NOMO-1 (cell line): ENCODE data around the gene OR10G3.
"Not testable (repeated sequence)": the region's sequence is repeated elsewhere in the genome, so short reads cannot be mapped to it uniquely, and the experiment has no call there.

ENCODE experiments used
- DNase-seq, 2 experiments: peaks; one replicate each; lab custom pipeline; 2025; ENCODE audit not compliant: unreplicated experiment in 2 of 2; lab: John Stamatoyannopoulos, UW

The OR10G3 gene

DNA sequence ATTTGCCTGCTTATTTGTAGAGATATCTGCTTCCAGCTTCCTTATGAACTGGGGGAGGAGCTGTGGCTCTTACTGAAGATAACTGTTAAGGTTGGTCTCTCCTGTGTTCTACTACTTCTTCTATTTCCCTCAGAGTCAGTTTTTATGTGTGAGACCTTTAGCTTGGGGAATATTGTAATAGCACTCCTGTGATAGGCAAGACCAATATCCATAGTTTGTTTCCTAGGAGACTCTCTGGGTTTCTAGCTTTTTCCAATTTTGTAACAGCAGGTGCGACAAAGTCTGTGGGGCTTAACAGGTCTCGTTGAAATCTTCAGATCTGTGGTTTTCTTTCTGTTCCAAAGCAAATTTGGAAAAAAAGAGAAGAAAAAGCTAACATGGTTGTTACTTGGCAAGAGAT is at the start of gene OR10G3:
Gene OR10G3 (minus strand): TSS at position 101 of the 400 bp plus-strand sequence. CDS start 9,332 bp downstream, outside the sequence.
- DNase-seq, result no peak

- DNase-seq, result no peak
Measured at GRCh38 chr14:21626491-21627230, 46.8 kb upstream of the OR10G3 start.

DNA sequence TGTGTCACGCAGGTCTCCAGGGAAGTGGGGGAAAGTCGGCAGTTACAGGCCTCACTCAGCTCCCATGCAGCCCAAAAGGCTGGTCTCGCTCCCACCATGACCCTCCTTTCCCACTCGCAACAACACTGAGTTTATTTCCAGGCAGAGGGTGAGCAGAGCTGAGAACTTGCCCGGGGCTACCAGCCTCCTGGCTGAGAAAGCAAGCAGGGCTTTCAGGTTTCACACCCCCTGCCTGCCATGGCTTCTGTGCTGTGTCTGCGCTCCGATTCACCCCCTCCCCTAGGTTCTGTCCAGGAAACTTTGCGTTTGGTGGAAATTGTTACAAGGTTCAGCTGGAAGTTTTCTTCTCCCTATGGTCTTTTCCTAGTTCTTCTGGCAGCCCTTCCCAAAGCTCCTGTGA is 37.7 kb upstream of the OR10G3 start:
- no peak for DNase-seq

- no peak for DNase-seq
Measured at GRCh38 chr14:21614240-21614639, 34.4 kb upstream of the OR10G3 start.

DNA sequence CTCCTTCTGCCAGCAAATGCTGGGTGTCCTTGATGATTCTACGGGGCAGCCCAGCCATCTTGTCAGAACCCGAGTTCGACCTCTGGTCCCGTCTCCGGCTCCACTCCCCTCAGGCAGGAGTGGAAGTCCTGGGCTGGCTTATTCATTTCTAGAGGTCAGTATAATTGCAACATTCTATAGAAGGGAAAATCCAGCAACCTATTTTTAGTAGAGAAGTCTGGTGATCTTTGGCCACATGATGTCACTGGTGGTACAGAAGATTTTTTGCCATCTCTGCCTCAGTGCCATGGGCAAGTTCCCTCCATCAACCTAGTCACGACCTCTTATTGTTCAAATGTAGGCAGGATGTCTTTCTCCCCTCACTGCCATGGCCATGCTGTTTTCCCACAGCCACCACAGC is 32.4 kb upstream of the OR10G3 start:
- no peak for DNase-seq

DNA sequence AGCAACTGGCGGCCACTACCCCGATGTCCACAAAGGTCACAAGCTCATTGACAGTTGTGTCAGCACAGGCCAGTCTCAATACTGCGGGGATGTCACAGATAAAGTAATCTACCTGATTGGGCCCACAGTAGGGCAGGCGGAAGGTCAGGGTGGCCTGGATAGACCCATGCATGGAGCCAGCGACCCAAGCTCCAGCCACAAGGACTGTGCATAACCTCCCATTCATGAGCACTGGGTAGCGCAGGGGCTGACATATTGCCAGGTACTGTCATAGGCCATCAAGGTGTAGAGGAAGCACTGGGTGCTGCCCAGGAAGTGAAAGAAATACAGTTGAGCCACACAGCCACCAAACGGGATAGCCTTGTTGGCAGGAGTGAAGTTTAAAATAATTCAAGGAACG is 22.3 kb upstream of the OR10G3 start:
- DNase-seq, result not testable (repeated sequence)

GRCh38 chr14:21589317-21589716 is 9.4 kb upstream of the OR10G3 start:
- no peak for DNase-seq

- DNase-seq, result no peak
Measured at GRCh38 chr14:21575661-21576060, 4.2 kb downstream of the OR10G3 start.

- DNase-seq, result no peak
Measured at GRCh38 chr14:21572604-21573003, 7.3 kb downstream of the OR10G3 start.

GRCh38 chr14:21558703-21559170 is 21.1 kb downstream of the OR10G3 start:
- DNase-seq, result no peak

DNA sequence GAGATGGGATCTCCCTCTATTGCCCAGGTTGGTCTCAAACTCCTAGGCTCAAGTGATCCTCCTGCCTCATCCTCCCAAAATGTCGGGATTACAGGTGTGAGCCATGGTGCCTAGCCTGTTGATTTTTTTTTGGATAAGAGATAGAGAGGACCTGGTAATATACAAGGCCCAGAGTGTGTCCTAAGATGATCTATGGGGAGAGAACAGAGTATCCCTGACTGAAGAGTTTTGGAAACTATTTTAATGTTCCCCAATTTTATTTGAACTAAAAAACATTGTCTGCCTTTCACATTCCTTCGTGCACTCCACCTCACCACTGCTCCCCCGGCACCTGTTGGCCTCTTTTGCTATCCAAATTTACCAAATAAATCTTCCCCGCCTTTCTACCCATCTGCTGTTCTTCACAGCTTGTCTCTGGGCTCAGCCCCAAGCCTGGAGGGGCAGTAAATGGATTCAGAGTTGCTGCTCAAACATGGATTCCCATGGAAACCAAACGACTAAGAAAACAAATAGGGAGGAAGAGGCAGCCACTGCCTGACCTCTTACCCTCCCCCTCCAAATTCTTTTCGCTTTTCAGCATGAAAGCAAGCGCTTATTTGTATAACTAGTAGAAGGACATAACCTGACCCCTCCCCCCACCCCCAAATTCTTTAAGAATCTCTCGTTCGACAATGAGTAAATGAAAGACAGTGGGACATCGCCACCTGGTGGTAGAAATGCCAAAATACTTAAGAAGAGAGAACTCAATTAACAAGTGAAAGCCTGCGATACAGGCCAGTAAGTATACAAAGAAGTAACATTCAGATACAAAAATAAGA is 22.6 kb downstream of the OR10G3 start:
- peak; percentile 15 to 79 for DNase-seq

DNA sequence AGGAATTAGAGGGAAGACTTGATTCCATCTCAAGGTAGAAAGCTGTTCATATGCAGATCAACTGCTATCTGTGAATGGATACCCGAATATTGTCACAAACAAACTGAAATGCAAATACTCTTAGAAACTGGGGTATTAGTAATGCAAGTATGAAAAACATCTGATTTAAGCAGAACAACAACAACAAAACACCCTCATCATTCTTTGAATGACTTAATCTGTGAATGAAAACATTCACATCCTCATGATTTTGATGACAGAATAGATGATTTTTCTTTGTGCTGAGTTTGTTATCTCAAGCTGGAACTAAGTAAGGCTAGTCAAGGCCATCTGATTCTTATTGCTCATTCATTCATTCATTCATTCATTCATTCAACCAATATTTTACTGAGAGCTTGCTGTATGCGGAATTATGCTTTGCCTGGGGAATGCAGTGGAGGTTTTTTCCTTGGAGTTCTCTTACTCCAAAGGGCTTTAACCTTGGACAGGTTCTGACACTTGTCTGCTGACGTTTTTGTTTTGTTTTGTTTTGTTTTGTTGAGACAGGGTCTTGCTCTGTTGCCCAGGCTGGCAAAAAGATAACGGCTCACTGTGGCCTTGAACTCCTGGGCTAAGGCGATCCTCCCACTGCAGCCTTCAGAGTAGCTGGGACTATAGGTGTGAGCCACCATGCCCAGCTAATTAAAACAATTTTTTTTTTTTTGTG is 23.3 kb downstream of the OR10G3 start:
- DNase-seq, result no peak

DNA sequence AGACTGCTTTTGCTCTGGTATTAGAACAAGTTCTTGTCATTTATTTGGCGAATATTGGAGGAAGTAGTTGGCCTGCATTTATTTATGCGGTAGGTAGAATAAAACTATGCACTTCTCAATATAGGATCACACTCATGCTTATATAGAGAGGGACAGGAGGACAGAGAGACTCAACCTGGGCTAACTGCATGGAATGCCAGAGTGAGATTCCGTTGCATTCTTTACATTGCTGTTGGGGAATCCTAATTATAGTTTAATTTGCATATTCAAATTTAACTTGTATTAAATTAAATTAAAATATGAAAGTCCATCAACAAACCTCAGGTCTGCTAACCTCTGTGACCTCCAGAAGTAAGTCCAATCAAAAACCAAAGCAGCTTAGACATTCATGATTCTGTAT is 26.6 kb downstream of the OR10G3 start:
- no peak for DNase-seq

- not testable (repeated sequence) for DNase-seq
Measured at GRCh38 chr14:21544588-21544987, 35.3 kb downstream of the OR10G3 start.

DNA sequence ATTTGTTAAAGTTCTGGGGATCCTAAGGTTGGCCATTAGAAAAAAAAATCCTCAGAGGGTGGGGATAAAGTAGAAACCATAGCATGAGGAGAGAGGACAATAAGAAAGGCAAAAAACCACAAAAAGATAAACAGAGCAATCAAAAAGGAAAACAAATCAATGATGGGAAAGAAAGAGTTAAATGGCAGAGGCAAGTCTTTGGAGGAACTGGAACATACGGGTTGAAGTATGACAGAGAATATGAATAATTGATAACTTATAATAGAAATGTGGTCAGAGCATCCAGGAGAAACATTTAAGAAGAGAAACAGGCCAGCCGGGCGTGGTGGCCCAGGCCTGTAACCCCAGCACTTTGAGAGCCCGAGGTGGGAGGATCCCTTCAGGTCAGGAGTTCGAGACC is 35.9 kb downstream of the OR10G3 start:
- DNase-seq, result no peak

DNA sequence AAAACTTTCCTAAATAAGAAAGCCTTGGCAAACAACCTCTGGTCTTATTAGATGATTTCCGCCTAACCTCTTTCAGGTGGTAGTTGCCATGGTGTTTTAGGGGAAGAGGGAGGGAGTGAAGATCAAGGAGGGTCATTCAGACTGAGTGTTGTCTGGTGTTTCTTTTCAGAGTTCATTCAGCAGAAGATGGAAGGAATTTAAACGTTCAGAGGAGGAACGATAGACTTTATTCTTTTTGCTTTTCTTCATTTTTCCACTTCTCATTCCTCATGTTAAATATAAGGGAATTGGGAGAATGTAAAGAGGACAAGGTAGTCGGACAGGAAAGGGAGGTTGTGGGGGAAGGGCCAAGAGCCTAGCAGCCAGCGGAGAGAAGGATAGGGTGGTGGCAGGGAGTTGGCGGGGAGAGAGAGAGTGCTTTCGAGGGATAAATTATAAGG is 36.3 kb downstream of the OR10G3 start:
- DNase-seq, result no peak

GRCh38 chr14:21541413-21542074 is 38.3 kb downstream of the OR10G3 start:
- DNase-seq, result no peak

DNA sequence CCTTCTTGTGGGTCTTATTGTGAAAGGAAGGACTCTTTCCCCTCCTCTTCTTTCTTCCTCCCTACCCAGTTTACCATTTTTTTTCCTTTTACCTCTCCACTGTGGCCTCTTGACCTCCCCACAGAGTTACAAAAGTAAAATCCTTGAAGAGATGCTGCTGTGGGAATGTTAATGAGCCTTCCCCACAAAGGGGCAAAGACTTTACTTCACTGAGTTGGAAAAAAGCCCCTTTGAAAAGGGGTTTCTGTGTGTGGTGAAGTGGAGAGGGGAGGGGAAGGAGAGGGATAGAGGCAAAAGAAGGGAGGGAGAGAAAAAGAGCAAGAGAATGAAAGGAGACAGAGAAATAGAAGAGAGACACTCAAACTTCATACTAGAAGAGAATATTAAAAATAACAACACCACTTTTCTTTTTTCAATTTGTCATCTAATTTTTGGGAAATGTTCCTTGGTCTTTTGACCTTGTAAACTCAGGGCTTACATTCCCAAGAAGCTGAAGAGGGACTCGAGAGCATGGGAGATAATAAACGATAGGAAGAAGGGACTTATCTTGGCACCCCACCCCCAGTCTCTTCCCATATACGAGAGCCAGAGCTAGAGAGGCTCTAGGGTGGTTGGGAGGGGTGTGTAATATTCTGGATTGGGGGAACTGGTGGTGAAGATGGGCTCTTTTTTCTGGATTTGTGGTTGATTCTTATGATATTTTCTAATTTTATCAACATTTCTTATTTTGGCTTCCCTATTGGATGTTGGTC is 40.5 kb downstream of the OR10G3 start:
- DNase-seq, result no peak

DNA sequence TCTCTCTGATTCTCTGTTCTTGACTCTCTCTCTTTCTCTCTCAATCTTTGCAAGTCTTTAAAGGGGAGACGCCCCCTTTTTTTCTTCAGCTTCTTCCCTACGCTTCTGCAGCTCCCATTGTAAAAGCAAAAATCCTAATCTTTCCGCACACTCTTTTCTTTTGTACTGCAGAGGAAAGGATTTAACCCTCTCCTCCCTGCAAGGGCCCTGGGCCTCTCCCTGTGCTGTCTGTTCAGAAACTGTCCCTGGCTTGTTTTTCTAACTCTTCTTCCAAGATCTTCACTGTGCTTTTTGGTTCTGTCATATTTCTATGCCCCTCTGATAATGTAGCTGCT is 42.8 kb downstream of the OR10G3 start:
- no peak for DNase-seq

- no peak for DNase-seq
Measured at GRCh38 chr14:21536418-21537089, 43.3 kb downstream of the OR10G3 start.
